GM23338 (cell line): ENCODE data around the gene HEYL. TPM values are rescaled to one million over a fixed set of nuclear protein-coding genes. Genes with fewer than 3 reads are reported as not detected.

ENCODE experiments used
- ATAC-seq: fragments of 200-7000 bp; cut with Tn5 transposase; 3 replicates; pipeline ENCODE4 v1.9.1; 2020
- DNase-seq: peaks from one replicate; pipeline ENCODE4 v3.0.0-alpha.2; 2015; ENCODE audit warnings: low spot score
- H2AFZ ChIP-seq: fragments of 200-600 bp; sonication (generic); 2 replicates; pipeline ENCODE4 v1.8.0; 2016; ENCODE audit warnings: antibody characterized with exemption, mild to moderate bottlenecking, moderate library complexity
- H3F3A ChIP-seq: fragments of 200-600 bp; sonication (generic); replicated peaks from 2 replicates; pipeline ENCODE4 v1.8.0; 2017; ENCODE audit warnings: antibody characterized with exemption, mixed run types, low read depth
- H3K27ac ChIP-seq: fragments of 200-600 bp; sonication (generic); 2 replicates; pipeline ENCODE4 v1.6.1; 2016; ENCODE audit warnings: low read depth
- H3K27me3 ChIP-seq: fragments of 200-600 bp; sonication (generic); 2 replicates; pipeline ENCODE4 v1.8.0; 2016; ENCODE audit warnings: mild to moderate bottlenecking, mixed run types, moderate library complexity; ENCODE audit not compliant: insufficient read depth
- H3K36me3 ChIP-seq: fragments of 200-600 bp; sonication (generic); 2 replicates; pipeline ENCODE4 v1.8.0; 2016; ENCODE audit warnings: mild to moderate bottlenecking; ENCODE audit not compliant: insufficient read depth
- H3K4me1 ChIP-seq: fragments of 200-600 bp; sonication (generic); 2 replicates; pipeline ENCODE4 v1.8.0; 2016; ENCODE audit warnings: mild to moderate bottlenecking, moderate library complexity; ENCODE audit not compliant: insufficient read depth
- H3K4me2 ChIP-seq: fragments of 200-600 bp; sonication (generic); 2 replicates; pipeline ENCODE4 v1.7.1; 2017; ENCODE audit warnings: mixed run types
- H3K4me3 ChIP-seq: fragments of 200-600 bp; sonication (generic); 2 replicates; pipeline ENCODE4 v1.6.1; 2016; ENCODE audit warnings: mixed run types
- H3K79me2 ChIP-seq: fragments of 200-600 bp; sonication (generic); replicated peaks from 2 replicates; pipeline ENCODE4 v1.8.0; 2017; ENCODE audit warnings: mild to moderate bottlenecking; ENCODE audit not compliant: insufficient read depth
- H3K9me2 ChIP-seq: fragments of 200-600 bp; sonication (generic); 2 replicates; pipeline ENCODE4 v1.8.0; 2017; ENCODE audit not compliant: insufficient read depth
- H4K20me1 ChIP-seq: fragments of 200-600 bp; sonication (generic); replicated peaks from 2 replicates; pipeline ENCODE4 v1.8.0; 2017; ENCODE audit warnings: mild to moderate bottlenecking; ENCODE audit not compliant: insufficient read depth
- H3K27ac Mint-ChIP-seq: 2 replicates; pipeline ENCODE4 v1.8.0; 2020; ENCODE audit warnings: inconsistent platforms, mild to moderate bottlenecking, moderate library complexity, mixed read lengths
- H3K27me3 Mint-ChIP-seq: 3 replicates; pipeline ENCODE4 v1.8.0; 2022; ENCODE audit warnings: low read depth, mild to moderate bottlenecking, moderate library complexity, mixed read lengths, inconsistent platforms; ENCODE audit not compliant: insufficient read depth, poor library complexity
- H3K36me3 Mint-ChIP-seq: 3 replicates; pipeline ENCODE4 v1.8.0; 2021; ENCODE audit warnings: low read depth, mild to moderate bottlenecking, inconsistent platforms, moderate library complexity, mixed read lengths
- H3K4me1 Mint-ChIP-seq: 3 replicates; pipeline ENCODE4 v1.8.0; 2020; ENCODE audit warnings: mild to moderate bottlenecking, inconsistent platforms, mixed read lengths
- H3K4me3 Mint-ChIP-seq: 3 replicates; pipeline ENCODE4 v1.8.0; 2021; ENCODE audit warnings: moderate library complexity, mild to moderate bottlenecking, inconsistent platforms, mixed read lengths
- H3K9me3 Mint-ChIP-seq: 3 replicates; pipeline ENCODE4 v1.8.0; 2020; ENCODE audit warnings: moderate library complexity, mild to moderate bottlenecking, inconsistent platforms, mixed read lengths
- STAT1 ChIP-seq: IDR thresholded peaks from one replicate; pipeline ENCODE4 v1.6.1; 2016; ENCODE audit warnings: antibody characterized with exemption; ENCODE audit not compliant: unreplicated experiment
- ZNF114 ChIP-seq: fragments of 250-450 bp; sonication (Bioruptor Pico); IDR thresholded peaks from 2 replicates; pipeline ENCODE4 v1.5.0; 2020; ENCODE audit warnings: mild to moderate bottlenecking, moderate library complexity
- ZNF331 ChIP-seq: fragments of 250-450 bp; sonication (Bioruptor Pico); IDR thresholded peaks from 2 replicates; pipeline ENCODE4 v1.5.0; 2020; ENCODE audit warnings: low read depth, mild to moderate bottlenecking, moderate library complexity
- polyA plus RNA-seq: library from polyadenylated mRNA; unstranded; fragments of >200 nt; fragmentation: Nextera tagmentation; extraction: Ambion mirVana; gene quantifications from 2 replicates; pipeline ENCODE4 v1.2.1, GENCODE V29; 2016
- total RNA-seq: library from RNA; depleted of rRNA; stranded (reverse); fragments of >200 nt; shearing (Covaris generic); gene quantifications from 2 replicates; pipeline ENCODE4 v1.2.3, GENCODE V29; 2014
- TF ChIP-seq, protein P1 (sequence below): fragments of 250-450 bp; sonication (Bioruptor Pico); IDR thresholded peaks from 2 replicates; pipeline ENCODE4 v1.5.0; 2020; ENCODE audit warnings: mild to moderate bottlenecking, moderate library complexity
- TF ChIP-seq, protein P2 (sequence below): IDR thresholded peaks from one replicate; pipeline ENCODE4 v1.6.1; 2018; ENCODE audit warnings: antibody characterized with exemption; ENCODE audit not compliant: unreplicated experiment

HEYL gene
- total and polyA plus RNA-seq, 2 experiments from 2014 or later: 1.6 to 4.5 TPM

DNA sequence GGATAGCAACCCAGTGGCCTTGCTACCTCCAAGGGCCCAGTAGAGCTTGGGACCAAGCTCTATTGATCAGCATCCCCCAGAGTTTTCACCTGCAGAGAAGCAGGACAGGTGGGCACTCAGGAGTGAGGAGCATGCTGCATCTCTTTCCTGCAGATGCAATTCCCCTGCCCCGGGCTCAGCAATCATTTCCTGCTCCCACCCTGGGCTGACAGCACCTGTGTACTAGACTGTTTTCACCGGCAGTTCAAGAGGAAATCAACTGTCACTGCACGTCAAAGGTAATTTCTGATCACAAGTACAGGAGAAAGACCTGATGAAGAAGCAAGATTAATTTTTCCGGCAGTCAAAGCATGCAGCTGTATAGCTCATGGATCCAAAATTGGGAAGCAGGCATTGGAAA lies 41.3 kb upstream of the HEYL start (continued):
- TF ChIP-seq, protein P1, sequence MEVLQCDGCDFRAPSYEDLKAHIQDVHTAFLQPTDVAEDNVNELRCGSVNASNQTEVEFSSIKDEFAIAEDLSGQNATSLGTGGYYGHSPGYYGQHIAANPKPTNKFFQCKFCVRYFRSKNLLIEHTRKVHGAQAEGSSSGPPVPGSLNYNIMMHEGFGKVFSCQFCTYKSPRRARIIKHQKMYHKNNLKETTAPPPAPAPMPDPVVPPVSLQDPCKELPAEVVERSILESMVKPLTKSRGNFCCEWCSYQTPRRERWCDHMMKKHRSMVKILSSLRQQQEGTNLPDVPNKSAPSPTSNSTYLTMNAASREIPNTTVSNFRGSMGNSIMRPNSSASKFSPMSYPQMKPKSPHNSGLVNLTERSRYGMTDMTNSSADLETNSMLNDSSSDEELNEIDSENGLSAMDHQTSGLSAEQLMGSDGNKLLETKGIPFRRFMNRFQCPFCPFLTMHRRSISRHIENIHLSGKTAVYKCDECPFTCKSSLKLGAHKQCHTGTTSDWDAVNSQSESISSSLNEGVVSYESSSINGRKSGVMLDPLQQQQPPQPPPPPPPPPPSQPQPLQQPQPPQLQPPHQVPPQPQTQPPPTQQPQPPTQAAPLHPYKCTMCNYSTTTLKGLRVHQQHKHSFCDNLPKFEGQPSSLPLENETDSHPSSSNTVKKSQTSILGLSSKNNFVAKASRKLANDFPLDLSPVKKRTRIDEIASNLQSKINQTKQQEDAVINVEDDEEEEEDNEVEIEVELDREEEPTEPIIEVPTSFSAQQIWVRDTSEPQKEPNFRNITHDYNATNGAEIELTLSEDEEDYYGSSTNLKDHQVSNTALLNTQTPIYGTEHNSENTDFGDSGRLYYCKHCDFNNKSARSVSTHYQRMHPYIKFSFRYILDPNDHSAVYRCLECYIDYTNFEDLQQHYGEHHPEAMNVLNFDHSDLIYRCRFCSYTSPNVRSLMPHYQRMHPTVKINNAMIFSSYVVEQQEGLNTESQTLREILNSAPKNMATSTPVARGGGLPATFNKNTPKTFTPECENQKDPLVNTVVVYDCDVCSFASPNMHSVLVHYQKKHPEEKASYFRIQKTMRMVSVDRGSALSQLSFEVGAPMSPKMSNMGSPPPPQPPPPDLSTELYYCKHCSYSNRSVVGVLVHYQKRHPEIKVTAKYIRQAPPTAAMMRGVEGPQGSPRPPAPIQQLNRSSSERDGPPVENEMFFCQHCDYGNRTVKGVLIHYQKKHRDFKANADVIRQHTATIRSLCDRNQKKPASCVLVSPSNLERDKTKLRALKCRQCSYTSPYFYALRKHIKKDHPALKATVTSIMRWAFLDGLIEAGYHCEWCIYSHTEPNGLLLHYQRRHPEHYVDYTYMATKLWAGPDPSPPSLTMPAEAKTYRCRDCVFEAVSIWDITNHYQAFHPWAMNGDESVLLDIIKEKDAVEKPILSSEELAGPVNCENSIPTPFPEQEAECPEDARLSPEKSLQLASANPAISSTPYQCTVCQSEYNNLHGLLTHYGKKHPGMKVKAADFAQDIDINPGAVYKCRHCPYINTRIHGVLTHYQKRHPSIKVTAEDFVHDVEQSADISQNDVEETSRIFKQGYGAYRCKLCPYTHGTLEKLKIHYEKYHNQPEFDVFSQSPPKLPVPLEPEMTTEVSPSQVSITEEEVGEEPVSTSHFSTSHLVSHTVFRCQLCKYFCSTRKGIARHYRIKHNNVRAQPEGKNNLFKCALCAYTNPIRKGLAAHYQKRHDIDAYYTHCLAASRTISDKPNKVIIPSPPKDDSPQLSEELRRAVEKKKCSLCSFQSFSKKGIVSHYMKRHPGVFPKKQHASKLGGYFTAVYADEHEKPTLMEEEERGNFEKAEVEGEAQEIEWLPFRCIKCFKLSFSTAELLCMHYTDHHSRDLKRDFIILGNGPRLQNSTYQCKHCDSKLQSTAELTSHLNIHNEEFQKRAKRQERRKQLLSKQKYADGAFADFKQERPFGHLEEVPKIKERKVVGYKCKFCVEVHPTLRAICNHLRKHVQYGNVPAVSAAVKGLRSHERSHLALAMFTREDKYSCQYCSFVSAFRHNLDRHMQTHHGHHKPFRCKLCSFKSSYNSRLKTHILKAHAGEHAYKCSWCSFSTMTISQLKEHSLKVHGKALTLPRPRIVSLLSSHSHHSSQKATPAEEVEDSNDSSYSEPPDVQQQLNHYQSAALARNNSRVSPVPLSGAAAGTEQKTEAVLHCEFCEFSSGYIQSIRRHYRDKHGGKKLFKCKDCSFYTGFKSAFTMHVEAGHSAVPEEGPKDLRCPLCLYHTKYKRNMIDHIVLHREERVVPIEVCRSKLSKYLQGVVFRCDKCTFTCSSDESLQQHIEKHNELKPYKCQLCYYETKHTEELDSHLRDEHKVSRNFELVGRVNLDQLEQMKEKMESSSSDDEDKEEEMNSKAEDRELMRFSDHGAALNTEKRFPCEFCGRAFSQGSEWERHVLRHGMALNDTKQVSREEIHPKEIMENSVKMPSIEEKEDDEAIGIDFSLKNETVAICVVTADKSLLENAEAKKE: no peak
- TF ChIP-seq ZNF114 (no peak), STAT1 (no peak)

DNA sequence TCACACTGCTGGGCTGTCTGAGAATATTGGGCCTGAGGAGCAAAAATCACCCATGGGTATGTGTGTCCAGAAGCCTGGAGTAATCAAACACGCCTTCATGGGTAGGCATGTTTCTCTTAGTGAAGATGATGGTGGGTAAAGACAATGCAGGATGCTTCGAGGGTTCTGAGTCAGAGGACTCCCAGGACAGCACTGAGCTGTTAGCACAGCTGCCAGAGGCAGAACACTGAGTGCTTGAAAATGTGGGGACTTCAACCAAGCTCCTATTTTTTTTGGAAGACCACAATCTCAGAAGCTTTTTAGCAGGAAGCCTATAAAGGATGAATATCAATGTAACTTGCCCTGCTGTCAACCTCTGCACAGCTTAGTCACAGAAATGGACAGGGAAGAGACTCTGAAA lies 40.4 kb upstream of the HEYL start:
- peaks cover 98% of the 10 kb centered on the region for H3K27me3 ChIP-seq
- no peaks in the 10 kb centered on the region for H3K4me1 ChIP-seq
- H3K36me3 ChIP-seq: no peaks in the 10 kb centered on the region
- DNase-seq (no peak), ATAC-seq (no peak)
- H3K4me2 ChIP-seq: no peak overlapping the region
- no peaks in the 10 kb centered on the region for H3K9me2 ChIP-seq
- Mint-ChIP-seq H3K27me3 (peaks cover 95% of the 10 kb centered on the region), H3K4me1 (no peaks in the 10 kb centered on the region), H3K4me3 (no peak overlapping the region), H3K9me3 (no peaks in the 10 kb centered on the region), H3K36me3 (no peaks in the 10 kb centered on the region), H3K27ac (no peak overlapping the region)
- no peak overlapping the region for H2AFZ ChIP-seq
- H3F3A ChIP-seq: no peaks in the 10 kb centered on the region
- TF ChIP-seq, protein P2, sequence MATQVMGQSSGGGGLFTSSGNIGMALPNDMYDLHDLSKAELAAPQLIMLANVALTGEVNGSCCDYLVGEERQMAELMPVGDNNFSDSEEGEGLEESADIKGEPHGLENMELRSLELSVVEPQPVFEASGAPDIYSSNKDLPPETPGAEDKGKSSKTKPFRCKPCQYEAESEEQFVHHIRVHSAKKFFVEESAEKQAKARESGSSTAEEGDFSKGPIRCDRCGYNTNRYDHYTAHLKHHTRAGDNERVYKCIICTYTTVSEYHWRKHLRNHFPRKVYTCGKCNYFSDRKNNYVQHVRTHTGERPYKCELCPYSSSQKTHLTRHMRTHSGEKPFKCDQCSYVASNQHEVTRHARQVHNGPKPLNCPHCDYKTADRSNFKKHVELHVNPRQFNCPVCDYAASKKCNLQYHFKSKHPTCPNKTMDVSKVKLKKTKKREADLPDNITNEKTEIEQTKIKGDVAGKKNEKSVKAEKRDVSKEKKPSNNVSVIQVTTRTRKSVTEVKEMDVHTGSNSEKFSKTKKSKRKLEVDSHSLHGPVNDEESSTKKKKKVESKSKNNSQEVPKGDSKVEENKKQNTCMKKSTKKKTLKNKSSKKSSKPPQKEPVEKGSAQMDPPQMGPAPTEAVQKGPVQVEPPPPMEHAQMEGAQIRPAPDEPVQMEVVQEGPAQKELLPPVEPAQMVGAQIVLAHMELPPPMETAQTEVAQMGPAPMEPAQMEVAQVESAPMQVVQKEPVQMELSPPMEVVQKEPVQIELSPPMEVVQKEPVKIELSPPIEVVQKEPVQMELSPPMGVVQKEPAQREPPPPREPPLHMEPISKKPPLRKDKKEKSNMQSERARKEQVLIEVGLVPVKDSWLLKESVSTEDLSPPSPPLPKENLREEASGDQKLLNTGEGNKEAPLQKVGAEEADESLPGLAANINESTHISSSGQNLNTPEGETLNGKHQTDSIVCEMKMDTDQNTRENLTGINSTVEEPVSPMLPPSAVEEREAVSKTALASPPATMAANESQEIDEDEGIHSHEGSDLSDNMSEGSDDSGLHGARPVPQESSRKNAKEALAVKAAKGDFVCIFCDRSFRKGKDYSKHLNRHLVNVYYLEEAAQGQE: no peak
- TF ChIP-seq ZNF331: no peak
- H3K27ac ChIP-seq: no peak overlapping the region
- no peaks in the 10 kb centered on the region for H3K79me2 ChIP-seq
- no peak overlapping the region for H3K4me3 ChIP-seq
- H4K20me1 ChIP-seq: peaks cover 4% of the 10 kb centered on the region; the same call in 1 of the 2 replicates
